ENCODE data around the gene RGL1. TPM values are rescaled to one million over a fixed set of nuclear protein-coding genes. Genes with fewer than 3 reads are reported as not detected.

Gene RGL1
- total RNA-seq, 3 donors from 2014 or later (not counting 1 experiment from before 2014, with no cell fraction given) = 0.16 to 0.52 (median 0.40) TPM

- no peaks in the 10 kb centered on the region for H3K9me3 ChIP-seq (ENCODE audit: control insufficient read depth, insufficient read depth, low read length)
- H3K27ac ChIP-seq (ENCODE audit: low read length) = no peak overlapping the region
- H3K4me3 ChIP-seq (ENCODE audit: low read length) = no peak overlapping the region
- no peaks in the 10 kb centered on the region for H3K27me3 ChIP-seq (ENCODE audit: control insufficient read depth, insufficient read depth, low read length)
- H3K27me3 Mint-ChIP-seq (ENCODE audit: low read depth in 2 of 2) = peaks cover 0 to 2% of the 10 kb centered on the region in 2 donors
- peaks cover 28 to 29% of the 10 kb centered on the region in 2 donors for H3K4me1 Mint-ChIP-seq
- H3K4me3 Mint-ChIP-seq = no peak overlapping the region
- no peak for ATAC-seq
- no peaks in the 10 kb centered on the region for H3K36me3 Mint-ChIP-seq
- H3K27ac Mint-ChIP-seq = no peak overlapping the region
- no peaks in the 10 kb centered on the region for H3K9me3 Mint-ChIP-seq
- DNase-seq = no peak
- intact Hi-C loops (cut with micrococcal nuclease) = no loop called here
- H3K36me3 ChIP-seq (ENCODE audit: control insufficient read depth, insufficient read depth, low read length) = no peaks in the 10 kb centered on the region
- no peak for TF ChIP-seq CTCF (IDR thresholded peaks at IDR 0.05)
- peaks cover 3% of the 10 kb centered on the region for H3K4me1 ChIP-seq (ENCODE audit: control insufficient read depth, insufficient read depth, low read length)
Observed at GRCh38 chr1:183892351-183892793, 87.5 kb downstream of the RGL1 start.

GRCh38 chr1:183893561-183894289 is 88.8 kb downstream of the RGL1 start:
- no peak for TF ChIP-seq CTCF (IDR thresholded peaks at IDR 0.05)
- Mint-ChIP-seq H3K4me3 (no peak overlapping the region), H3K36me3 (no peaks in the 10 kb centered on the region), H3K27me3 (ENCODE audit: low read depth in 2 of 2) (peaks cover 0 to 2% of the 10 kb centered on the region in 2 donors), H3K4me1 (peaks cover 15% of the 10 kb centered on the region in 2 donors), H3K27ac (no peak overlapping the region), H3K9me3 (no peaks in the 10 kb centered on the region)
- Histone ChIP-seq H3K27me3 (ENCODE audit: control insufficient read depth, insufficient read depth, low read length) (no peaks in the 10 kb centered on the region), H3K36me3 (ENCODE audit: control insufficient read depth, insufficient read depth, low read length) (no peaks in the 10 kb centered on the region), H3K4me3 (ENCODE audit: low read length) (no peak overlapping the region), H3K4me1 (ENCODE audit: control insufficient read depth, insufficient read depth, low read length) (no peaks in the 10 kb centered on the region), H3K27ac (ENCODE audit: low read length) (no peak overlapping the region), H3K9me3 (ENCODE audit: control insufficient read depth, insufficient read depth, low read length) (no peaks in the 10 kb centered on the region)
- WGBS (ENCODE audit: insufficient coverage) = 84% methylated on average over 3 of the region's 3 CpGs
- intact Hi-C loops (cut with micrococcal nuclease) = no loop called here
- ATAC-seq = no peak
- DNase-seq = no peak

- no peak for TF ChIP-seq CTCF (IDR thresholded peaks at IDR 0.05)
- Mint-ChIP-seq H3K4me1 (peaks cover 10% of the 10 kb centered on the region in 2 donors), H3K4me3 (no peak overlapping the region), H3K9me3 (no peaks in the 10 kb centered on the region), H3K27ac (no peak overlapping the region), H3K36me3 (no peaks in the 10 kb centered on the region), H3K27me3 (ENCODE audit: low read depth in 2 of 2) (peaks cover 0 to 2% of the 10 kb centered on the region in 2 donors)
- Histone ChIP-seq H3K4me3 (ENCODE audit: low read length) (no peak overlapping the region), H3K9me3 (ENCODE audit: control insufficient read depth, insufficient read depth, low read length) (no peaks in the 10 kb centered on the region), H3K27ac (ENCODE audit: low read length) (no peak overlapping the region), H3K27me3 (ENCODE audit: control insufficient read depth, insufficient read depth, low read length) (no peaks in the 10 kb centered on the region), H3K36me3 (ENCODE audit: control insufficient read depth, insufficient read depth, low read length) (no peaks in the 10 kb centered on the region), H3K4me1 (ENCODE audit: control insufficient read depth, insufficient read depth, low read length) (no peaks in the 10 kb centered on the region)
- intact Hi-C loops (cut with micrococcal nuclease) = no loop called here
- DNase-seq = no peak
- WGBS (ENCODE audit: insufficient coverage) = no CpG with 5 or more reads among the region's 1 CpG
- no peak for ATAC-seq
Observed at GRCh38 chr1:183894290-183894565, 89.3 kb downstream of the RGL1 start.

GRCh38 chr1:183896466-183897048 is 91.6 kb downstream of the RGL1 start:
- Mint-ChIP-seq H3K4me1 (peaks cover 9 to 10% of the 10 kb centered on the region in 2 donors), H3K36me3 (no peaks in the 10 kb centered on the region), H3K4me3 (no peak overlapping the region), H3K27me3 (ENCODE audit: low read depth in 2 of 2) (peaks cover 0 to 2% of the 10 kb centered on the region in 2 donors), H3K9me3 (no peaks in the 10 kb centered on the region), H3K27ac (no peak overlapping the region)
- ATAC-seq (no peak), DNase-seq (no peak)
- no peak for TF ChIP-seq CTCF (IDR thresholded peaks at IDR 0.05)
- no peak overlapping the region for H3K4me3 ChIP-seq (ENCODE audit: low read length)
- H3K27ac ChIP-seq (ENCODE audit: low read length) = no peak overlapping the region
- H3K36me3 ChIP-seq (ENCODE audit: control insufficient read depth, insufficient read depth, low read length) = no peaks in the 10 kb centered on the region
- WGBS (ENCODE audit: insufficient coverage) = 17% methylated on average over 3 of the region's 4 CpGs
- no peaks in the 10 kb centered on the region for H3K9me3 ChIP-seq (ENCODE audit: control insufficient read depth, insufficient read depth, low read length)
- intact Hi-C loops (cut with micrococcal nuclease) = no loop called here
- no peaks in the 10 kb centered on the region for H3K27me3 ChIP-seq (ENCODE audit: control insufficient read depth, insufficient read depth, low read length)
- H3K4me1 ChIP-seq (ENCODE audit: control insufficient read depth, insufficient read depth, low read length) = no peaks in the 10 kb centered on the region

Data from natural killer cell (primary cell).